Lower leg skin (tissue), 4 donors: ENCODE results near the gene TMEM82. TPM values are rescaled to one million over a fixed set of nuclear protein-coding genes. Genes with fewer than 3 reads are reported as not detected.

ENCODE experiments used
- DNase-seq, 2 donors: peaks; one replicate each; pipeline ENCODE4 v3.0.0-alpha.2; 2019; ENCODE audit warnings: low spot score in 2 of 2
- H3K4me3 ChIP-seq: fragments of 200-600 bp; sonication (generic); 2 replicates; pipeline ENCODE4 v1.5.1; 2017; ENCODE audit warnings: mild to moderate bottlenecking, low read depth; ENCODE audit not compliant: poor library complexity, severe bottlenecking
- CTCF ChIP-seq, 3 donors: fragments of 450-650 bp; IDR thresholded peaks; one replicate each; pipeline ENCODE4 v1.5.1; 2016; ENCODE audit warnings: antibody characterized with exemption in 3 of 3, mild to moderate bottlenecking in 3 of 3, moderate library complexity in 2 of 3
- POLR2A ChIP-seq, 2 donors: fragments of 450-650 bp; IDR thresholded peaks; one replicate each; pipeline ENCODE4 v1.6.1; 2016 to 2017; ENCODE audit warnings: antibody characterized with exemption in 2 of 2, mild to moderate bottlenecking in 1 of 2, moderate library complexity in 1 of 2
- WGBS, 2 donors: methylation state at CpG; one replicate each; pipeline ENCODE4 v1.1.5; 2018; 5-methylcytosine and 5-hydroxymethylcytosine counted together
- intact Hi-C: fragments of 100-400 bp; cut with DNase I; formaldehyde crosslinking; loops from one replicate; pipeline ENCODE4 v1.15.0; 2023; ENCODE audit warnings: low total_unique reads
- total RNA-seq, 4 donors: library from RNA; depleted of rRNA; stranded (reverse); fragments of >200 nt; gene quantifications; one replicate each; pipeline ENCODE4 v1.1.0, GENCODE V29; 2016

TMEM82 gene
- total RNA-seq, 4 donors from 2014 or later: not detected

GRCh38 chr1:15706751-15707150 lies 35.5 kb upstream of the TMEM82 start:
- DNase-seq: no peak
- TF ChIP-seq CTCF (IDR thresholded peaks at IDR 0.05) (no peak), POLR2A (IDR thresholded peaks at IDR 0.05) (no peak)
- no peak overlapping the region for H3K4me3 ChIP-seq
- WGBS, 2 donors: 87 to 91% methylated on average over 7 of the region's 7 CpGs
- intact Hi-C loops: no loop called here

- TF ChIP-seq CTCF (IDR thresholded peaks at IDR 0.05) (no peak), POLR2A (IDR thresholded peaks at IDR 0.05) (no peak)
- 63 to 71% methylated on average over 8 of the region's 8 CpGs for WGBS, 2 donors
- H3K4me3 ChIP-seq: no peak overlapping the region
- DNase-seq: no peak
- intact Hi-C loops: no loop called here
These were observed 34.9 kb upstream of the TMEM82 start for GRCh38 chr1:15707239-15707925.

GRCh38 chr1:15708486-15709137 lies 33.7 kb upstream of the TMEM82 start:
- WGBS, 2 donors: 94 to 97% methylated on average over 15 of the region's 15 CpGs
- TF ChIP-seq POLR2A (IDR thresholded peaks at IDR 0.05) (no peak), CTCF (IDR thresholded peaks at IDR 0.05) (no peak)
- intact Hi-C loops: no loop called here
- DNase-seq: no peak
- no peak overlapping the region for H3K4me3 ChIP-seq

- intact Hi-C loops: no loop called here
- 93 to 95% methylated on average over 4 of the region's 4 CpGs for WGBS, 2 donors
- DNase-seq: no peak
- TF ChIP-seq CTCF (IDR thresholded peaks at IDR 0.05): no peak
- TF ChIP-seq POLR2A (IDR thresholded peaks at IDR 0.05): no peak
- H3K4me3 ChIP-seq: no peak overlapping the region
These were observed 33.1 kb upstream of the TMEM82 start for GRCh38 chr1:15709226-15709625.

- H3K4me3 ChIP-seq: no peak overlapping the region
- 71 to 79% methylated on average over 4 of the region's 4 CpGs for WGBS, 2 donors
- DNase-seq: no peak
- TF ChIP-seq POLR2A (IDR thresholded peaks at IDR 0.05): no peak
- TF ChIP-seq CTCF (IDR thresholded peaks at IDR 0.05): no peak
- intact Hi-C loops: no loop called here
These were observed 30.1 kb upstream of the TMEM82 start for GRCh38 chr1:15712168-15712567.
